Fibroblast of skin of back (primary cell): ENCODE measurements around the gene NINJ2.

Source experiments
- DNase-seq: peaks from one replicate; pipeline ENCODE4 v3.0.0-alpha.2; 2013

The NINJ2 gene

DNA sequence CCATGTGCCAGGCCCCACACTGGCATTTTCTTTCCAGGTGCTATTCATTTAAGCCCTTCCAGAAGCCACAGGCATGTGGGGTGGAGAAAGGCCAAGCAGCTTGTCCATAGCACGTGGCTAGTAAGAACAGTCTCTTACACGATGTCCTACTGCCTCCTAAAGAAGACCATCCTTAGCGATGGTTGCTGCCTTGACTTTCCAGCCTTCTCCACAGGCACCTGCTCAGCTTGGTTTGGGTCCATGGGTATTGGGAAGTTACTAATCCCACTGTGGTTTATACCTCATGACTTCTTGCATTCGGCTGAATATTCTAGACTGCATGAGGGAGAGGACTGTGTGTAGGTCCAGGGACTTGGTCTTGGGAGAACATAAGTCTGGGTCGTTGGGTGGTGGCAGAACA lies 49.2 kb downstream of the NINJ2 start:
- DNase-seq: no peak

DNA sequence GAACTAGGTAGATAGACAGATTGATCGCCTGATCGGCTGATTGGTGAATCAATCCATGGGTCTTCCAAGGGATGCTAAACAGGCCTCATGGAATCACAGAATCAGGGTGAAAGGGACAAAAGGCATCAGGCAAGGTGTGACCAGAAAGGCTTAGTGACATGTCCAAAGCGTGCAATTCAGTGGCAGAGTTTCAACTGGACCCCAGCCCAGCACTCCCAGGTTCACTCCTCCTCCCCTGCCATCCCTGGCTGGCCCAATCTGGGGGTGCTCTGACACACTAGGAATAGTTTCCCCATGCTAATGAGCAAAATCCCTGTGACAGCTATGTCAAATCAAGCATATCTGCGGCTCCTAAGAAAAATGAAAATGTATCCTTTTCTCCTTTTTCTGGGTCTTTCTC lies 50.4 kb downstream of the NINJ2 start:
- no peak for DNase-seq

DNA sequence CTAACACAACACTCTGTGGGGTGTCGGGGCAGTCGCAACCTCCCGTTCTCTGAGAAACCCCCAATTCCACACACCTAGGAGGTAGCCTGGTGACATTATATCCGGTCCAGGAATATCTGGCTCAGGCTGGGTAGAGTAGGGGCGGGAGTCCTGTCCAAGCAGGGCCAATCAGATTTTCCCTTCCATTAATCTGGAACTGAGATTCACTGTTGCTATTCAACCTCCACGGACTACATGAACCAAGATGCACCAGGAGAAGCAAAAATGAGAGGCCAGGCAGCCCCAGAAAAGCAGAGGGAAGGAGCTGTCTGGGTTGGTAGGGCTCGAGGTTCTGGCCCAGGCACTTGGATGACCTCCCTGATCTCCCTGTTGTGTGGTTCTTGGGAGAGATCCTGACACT lies 51.0 kb downstream of the NINJ2 start:
- no peak for DNase-seq

DNA sequence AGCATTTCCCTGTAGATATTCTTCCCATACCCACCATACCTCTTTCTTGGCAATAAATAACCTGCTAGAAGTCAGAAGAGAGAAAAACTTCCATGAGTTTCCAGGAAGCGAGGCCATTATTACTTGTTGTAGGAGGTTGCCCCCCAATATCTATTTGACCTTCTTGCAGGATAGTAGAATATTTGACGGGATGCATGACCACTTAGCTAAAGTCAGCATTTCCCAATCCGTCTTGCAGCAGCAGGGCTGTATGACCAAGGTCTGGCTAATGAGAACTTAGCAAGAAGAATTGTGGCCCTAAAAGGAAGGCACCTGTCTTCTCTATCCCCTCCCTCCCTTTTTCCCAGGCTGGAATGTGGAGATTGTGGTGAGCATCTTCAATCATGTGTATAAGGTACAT lies 51.5 kb downstream of the NINJ2 start:
- no peak for DNase-seq

DNA sequence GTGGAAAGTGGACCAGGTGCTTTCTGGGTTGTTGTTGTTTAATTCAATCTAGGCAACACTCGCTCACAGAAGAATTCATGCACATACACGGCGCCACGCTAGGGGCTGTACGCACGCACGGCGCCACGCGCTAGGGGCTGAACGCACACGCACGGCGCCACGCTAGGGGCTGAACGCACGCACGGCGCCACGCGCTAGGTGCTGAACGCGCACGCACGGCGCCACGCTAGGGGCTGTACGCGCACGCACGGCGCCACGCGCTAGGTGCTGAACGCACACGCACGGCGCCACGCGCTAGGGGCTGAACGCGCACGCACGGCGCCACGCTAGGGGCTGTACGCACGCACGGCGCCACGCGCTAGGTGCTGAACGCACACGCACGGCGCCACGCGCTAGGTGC lies 54.3 kb downstream of the NINJ2 start:
- no peak for DNase-seq

DNA sequence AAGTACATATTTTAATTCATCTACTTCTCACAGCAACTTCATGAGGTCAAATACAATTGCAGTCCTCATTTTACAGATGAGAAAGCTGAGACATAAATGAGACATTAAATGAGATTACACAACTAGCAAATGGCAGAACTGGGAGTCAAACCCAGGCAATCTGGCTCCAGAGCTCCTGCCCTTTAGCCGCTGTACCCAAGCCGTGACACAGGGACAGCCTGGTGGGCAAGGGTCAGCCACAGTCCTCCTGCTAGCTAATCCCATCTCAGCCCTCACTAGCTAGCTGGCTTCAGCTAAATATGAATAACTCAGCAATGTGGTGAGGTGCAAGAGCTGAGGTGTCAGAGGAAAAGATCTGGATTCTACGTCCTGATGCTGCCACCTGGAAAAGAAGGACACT lies 54.8 kb downstream of the NINJ2 start:
- DNase-seq: no peak

DNA sequence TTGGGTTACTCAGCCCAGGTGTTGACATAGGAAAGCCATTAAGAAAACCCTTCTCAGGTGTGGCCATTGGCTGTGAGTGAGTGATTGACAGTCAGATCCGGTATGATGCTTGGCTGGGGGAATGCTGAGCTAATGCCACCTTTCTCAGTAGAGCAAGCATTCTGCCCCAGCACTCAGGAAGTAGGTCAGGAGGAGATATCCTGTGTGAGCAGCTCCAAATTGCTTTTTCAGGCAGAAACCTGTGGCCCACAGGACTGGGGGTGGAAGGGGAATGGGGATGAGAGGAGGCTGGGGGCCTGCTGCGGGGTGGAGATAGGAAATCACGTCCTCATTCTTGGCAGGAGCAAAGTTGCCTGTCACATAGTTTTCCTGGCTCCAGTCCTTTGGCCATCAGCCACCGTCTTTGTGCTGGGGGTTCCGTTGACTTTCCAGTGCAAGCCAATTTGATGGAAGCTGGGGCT lies 55.7 kb downstream of the NINJ2 start:
- DNase-seq: no peak

DNA sequence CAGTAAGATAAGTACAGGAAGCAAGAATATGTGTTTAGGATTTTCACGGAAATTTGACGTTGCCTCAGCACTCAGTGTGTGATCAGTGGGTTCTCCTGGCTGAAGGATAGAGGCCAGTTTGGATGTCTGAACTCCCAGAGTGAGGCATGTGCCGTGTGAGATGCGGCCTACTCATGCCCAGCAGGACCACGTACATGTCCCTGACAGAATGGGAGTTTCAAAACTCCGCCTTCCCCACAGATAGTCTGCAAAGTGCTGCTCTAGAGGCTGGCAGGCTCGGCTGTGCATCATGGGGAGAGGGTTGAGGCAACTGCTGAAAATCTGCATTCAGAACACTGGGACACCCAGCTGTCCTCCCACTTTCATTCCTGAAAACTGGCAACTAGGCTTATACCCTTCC lies 58.3 kb downstream of the NINJ2 start:
- DNase-seq: no peak

DNA sequence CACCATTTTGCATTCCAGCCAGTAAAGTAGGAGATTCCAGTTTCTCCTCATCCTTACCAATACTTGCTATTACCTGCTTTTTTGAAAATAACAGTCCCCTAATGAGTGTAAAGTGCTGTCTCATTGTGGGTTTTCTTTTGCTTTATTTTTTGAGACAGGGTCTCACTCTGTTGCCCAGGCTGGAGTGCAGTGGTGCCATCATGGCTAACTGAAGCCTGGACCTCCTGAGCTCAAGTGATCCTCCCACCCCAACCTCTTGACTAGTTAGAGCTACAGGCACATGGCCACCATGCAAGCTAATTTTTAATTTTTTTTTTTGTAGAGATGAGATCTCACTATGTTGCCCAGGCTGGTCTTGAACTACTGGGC lies 60.6 kb downstream of the NINJ2 start:
- no peak for DNase-seq

DNA sequence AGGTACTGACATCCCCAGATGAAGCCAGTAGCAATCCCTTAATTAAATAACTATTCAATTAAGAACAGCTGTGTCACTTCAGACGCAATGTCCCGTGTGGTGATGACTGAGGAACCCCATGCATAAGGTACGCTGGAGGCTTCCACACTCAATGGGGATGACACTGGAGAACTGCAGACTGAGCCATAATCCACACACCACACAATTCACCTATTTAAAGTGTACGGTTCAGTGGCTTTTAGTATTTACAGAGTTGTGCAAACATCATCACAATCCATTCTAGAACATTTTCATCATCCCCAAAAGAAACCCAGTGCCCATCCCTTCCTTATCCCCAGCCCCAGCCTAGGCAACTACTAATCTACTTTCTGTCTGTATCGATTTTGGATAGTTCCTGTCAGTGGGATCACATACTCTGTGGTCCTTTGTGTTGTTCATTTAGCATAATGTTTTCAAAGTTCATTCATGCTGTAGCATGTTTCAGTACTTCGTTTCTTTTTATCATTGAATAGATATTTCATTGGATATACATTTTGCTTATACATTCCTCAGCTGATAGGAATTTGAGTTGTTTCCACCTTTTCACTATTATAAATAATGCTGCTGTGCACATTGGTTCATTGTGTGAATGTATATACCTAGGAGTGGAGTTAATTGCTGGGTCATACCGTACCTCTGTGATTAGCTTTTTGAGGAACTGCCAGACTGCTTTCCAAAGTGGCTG lies 61.1 kb downstream of the NINJ2 start:
- DNase-seq: no peak

DNA sequence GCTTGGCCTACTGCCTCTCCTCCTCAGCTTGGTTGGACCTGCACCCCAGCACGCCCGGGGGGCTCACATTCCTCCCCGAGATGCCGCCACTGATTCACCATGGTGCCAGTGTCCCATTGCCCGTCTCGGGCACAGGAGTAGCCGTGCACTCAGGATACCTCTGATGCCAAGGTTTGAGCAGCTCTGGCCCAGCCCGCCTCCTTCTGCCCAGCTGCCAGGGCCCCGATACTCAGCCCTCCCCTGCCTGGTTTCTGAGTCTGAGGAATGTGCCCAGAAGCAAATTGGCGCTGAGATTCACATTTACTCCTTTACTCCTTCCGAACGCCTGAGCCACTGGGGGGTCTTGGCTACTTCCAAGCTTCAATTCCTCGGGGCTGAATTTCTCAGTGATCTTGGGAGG lies 63.5 kb downstream of the NINJ2 start:
- no peak for DNase-seq

DNA sequence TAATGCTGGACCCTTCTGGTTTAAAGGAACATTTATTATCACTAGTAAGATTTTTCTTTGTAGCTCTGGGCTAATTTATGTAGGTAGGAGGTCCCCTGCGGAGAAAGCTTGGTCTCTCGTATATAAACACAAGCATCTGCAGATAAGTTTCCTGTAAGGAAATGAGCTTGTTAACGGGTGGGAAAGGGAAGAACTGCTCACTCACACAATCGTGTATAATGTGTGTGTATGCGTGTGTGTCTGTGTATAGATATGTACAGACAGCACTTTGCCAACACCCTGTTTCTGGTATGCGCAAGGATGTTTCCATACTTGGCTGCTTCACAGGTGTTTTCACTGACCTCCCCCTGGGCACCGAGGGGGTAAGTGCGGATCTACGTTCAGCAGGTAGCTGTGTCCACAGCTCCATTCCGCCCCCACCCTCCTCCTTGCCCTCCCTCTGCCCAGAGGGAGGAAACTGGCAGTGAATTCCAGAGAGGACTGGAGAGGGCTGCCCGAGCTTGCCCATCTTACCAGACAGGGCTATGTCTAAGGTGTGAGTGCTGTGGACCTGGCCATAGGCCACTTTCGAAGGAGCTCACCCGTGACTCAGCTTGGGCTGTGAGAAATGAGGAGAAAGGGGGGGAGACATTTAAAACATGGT lies 65.2 kb downstream of the NINJ2 start:
- DNase-seq: no peak

DNA sequence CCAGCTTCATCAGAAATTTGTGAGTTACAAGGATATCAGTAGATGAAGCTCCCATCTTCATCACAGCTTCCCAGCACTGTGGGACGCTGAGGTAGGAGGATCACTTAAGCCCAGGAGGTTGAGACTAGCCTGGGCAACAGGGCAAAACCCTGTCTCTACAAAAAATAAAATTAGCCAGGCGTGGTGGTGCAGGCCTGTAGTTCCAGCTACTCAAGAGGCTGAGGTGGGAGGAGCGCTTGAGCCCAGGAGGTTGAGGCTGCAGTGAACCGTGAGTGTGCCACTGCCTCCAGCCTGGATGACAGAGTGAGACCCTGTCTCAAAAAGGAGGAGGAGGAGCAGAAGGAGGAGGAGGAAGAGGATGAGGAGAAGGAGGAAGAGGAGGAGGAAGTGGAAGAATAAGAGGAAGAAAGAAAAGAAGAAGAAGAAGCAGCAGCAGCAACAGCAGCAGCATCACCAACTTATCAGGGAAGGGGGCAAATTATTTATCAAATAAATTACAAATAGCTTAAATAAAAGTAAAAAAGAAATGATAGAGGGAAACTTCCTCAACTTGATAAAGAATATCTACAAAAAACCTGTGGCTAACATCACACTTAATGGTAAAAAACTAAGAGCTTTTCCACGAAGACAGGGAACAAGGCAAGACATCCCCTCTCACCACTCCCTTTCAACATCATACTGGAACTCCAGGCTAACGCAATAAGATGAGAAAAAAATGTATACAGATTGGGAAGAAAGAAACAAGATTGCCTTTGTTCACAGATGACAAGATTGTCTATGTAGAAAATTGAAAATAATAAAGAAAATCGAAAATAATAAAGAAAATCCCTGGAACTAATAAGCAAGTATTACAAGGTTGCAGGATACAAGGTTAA lies 69.6 kb downstream of the NINJ2 start:
- no peak for DNase-seq

DNA sequence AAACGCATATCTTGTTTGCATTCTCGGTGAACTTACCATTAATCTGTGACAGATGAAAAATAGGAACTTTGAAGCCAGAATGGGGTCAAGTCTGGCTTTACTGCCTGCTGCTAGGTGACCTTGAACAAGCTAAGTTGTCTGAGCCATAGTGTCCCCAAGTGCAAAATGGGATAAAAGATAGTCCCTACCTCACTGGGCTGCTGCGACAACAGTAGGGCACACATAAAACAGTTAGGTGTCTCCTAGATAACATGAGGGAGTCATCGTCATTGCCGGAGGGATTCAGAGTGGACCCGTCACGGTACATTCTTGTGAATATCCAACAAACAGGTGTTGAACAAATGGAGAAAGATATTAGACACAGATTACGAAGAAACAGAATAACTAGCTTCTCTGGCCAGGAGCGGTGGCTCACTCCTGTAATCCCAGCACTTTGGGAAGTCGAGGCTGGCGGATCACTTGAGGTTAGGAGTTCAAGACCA lies 71.2 kb downstream of the NINJ2 start:
- DNase-seq: no peak

DNA sequence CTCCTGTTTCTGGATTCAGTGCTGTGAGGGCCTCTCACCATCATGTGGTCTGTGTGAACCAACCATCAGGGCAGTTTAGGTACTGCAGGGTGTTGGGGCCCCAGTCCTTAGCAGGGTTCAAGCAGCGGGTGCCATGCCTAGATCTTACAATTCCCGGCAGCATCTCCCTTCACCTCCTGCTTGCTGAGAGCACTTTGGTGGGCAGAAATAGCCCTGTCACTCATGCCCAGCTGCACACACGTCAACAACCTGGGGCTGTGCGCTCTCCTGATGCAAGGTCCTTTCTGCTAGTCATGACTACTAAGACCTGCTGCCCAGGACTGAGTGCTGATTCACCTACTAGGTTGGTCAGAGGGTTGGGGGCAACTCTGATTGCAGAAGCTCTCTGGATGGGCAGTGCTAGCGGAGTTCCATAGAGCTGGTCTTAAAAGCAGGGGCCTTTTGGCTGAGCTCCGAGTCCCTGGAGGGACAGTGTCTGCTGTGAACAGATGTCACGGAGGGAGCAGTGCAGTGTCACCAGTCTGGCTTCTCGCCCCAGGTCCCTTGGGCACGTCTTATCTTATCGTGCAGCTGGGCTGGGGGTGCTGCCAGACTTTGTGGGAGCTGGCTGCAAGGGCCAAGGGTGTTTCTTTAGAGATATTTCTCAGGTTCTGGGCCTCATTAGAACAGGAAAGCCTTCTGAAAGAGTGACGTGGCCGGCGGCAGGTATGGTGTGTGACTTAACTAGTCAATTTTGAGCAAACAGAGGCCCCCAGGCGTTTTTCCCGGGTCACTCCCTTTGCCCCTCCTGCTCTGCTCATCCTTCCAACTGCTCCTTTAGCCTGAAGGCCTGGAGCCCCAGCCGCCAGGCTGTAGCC lies 71.8 kb downstream of the NINJ2 start:
- DNase-seq: no peak

DNA sequence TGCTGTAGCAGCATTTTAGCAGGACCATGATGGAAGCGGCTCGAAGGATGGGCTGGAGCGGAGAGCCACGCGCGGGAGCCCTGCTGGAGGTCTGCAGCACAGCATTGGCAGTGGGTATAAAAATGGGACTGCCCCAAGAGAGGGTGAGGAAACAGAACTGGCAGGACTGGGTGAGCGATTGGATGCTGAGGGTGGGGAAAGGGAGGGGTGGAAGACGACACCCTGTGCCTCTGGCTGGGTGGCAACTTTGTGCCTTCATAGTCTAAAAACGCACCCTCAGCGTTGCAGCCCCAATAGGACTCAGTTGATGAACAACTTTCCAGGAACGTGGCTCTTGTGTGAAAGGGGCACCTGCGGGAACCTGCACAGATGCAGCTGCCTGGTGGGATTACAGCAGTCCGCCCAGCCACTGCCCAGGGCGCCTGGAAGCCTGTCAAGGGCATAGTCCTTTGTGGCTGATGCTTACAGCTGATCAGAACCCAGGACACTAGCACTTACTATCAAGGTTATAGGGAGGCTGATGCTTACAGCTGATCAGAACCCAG lies 73.0 kb downstream of the NINJ2 start:
- DNase-seq: no peak

DNA sequence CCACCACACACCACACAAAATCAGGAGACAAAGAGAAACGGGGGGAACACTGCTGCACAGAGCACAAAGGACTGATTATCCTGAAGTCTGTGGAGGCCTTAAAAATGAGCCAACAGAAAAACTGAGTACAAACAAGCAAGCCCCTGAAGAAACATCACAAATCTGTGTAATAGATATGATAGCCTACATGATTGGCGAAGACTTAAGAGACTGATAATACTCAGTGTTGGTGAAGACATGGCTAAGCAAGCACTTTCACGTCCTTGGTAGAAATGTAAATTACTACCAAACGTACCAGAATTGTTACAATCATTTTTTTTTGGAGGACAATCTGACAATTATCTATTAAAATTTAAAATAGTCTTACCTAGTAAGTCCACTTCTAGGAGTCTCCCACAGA lies 74.6 kb downstream of the NINJ2 start:
- DNase-seq: no peak

DNA sequence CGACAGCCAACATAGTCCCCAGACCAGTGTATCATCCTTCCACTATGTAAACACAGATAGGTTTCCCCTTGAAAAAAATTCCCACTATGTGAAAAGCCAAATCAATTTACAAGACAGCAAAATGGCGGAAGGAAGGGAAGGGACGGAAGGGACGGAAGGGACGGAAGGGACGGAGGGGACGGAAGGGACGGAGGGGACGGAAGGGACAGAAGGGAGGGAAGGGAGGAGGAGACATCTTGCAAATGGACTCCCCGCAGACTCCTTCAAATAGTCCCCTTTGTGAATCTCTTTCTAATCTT lies 75.3 kb downstream of the NINJ2 start:
- DNase-seq: no peak

DNA sequence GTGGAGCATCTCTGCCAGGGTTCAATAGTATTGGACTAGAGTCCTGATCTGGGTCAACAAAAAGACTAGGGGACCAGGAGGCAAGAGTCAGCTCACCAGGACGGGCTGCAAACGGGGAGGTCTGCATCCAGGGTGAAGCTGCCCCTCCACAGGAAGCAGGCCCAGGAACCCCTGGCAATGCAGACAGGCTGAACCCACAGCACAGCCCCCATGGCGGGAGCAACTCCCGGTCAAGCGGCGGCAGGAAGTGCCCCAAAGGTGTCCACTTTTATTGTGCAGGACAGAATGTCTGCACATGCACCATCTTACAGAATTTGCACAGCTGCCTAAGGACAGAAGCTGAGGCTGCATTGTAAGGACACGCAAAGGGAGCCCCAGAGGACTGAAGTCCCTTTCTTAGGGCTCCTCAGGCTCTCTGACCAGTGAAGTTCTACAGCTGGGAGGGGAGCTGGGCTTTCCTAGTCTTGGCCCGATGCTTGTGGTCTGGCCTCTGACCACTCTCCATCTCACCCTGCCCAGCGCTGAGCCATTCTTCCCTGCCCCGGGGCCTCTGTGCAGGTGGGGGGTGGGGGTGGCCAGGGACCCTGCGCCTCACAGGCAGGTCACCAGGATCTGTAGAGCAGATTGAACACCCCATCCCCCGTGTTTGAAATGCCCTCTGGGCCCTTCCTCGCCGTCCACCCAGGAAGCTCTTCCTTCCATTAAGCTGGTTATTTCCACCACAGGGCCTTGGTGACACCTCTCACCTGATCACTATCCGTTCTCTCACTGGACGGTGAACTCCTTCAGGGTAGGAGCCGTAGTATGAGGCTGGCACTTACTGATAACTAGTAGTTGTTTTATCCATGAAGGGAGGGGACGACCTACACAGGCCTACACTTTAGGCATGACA lies 75.9 kb downstream of the NINJ2 start:
- no peak for DNase-seq

DNA sequence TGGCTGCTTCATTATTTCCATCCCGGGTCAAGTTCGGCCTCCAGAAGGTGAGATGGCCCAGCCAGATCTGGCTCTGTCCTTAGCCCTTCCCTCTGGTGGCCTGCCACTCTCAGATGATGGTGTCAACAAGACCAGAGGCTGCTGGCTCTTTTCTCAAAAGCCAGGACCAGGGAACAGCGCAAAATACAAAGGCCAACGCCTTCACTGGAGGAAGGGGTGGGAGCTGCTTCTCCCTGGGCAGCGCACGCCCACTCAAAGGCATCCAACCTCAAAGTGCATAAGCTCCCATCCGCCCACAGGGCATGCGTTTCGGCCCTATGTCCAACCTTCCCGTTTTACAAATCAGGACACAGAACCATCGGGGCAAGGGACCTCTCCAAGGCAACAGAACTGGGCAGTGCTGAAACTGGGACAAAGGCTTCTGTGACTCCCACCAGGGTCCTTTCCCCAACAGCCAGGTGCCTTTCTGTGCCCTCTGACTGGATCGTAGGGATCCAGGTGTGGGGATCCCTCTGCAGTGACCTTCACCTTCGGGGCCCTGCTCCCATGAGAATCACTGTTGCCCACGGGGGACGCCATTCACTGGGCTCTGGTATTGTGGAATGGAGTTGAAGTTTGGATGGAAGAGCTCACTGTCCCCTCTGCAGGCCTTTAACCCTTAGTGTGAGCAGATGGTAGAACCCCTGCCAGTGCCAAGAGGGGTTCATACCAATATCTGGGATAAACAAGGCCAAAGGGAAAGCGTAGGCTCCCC lies 76.8 kb downstream of the NINJ2 start:
- DNase-seq: no peak
